Stimulated activated naive CD4-positive, alpha-beta T cell treated with Interleukin-2 at 50 U/mL for 16 hours (primary cell): ENCODE results near the gene ATG2B.

Source experiments
- DNase-seq: peaks from one replicate; lab custom pipeline; 2025; lab: John Stamatoyannopoulos, UW

The ATG2B gene

DNA sequence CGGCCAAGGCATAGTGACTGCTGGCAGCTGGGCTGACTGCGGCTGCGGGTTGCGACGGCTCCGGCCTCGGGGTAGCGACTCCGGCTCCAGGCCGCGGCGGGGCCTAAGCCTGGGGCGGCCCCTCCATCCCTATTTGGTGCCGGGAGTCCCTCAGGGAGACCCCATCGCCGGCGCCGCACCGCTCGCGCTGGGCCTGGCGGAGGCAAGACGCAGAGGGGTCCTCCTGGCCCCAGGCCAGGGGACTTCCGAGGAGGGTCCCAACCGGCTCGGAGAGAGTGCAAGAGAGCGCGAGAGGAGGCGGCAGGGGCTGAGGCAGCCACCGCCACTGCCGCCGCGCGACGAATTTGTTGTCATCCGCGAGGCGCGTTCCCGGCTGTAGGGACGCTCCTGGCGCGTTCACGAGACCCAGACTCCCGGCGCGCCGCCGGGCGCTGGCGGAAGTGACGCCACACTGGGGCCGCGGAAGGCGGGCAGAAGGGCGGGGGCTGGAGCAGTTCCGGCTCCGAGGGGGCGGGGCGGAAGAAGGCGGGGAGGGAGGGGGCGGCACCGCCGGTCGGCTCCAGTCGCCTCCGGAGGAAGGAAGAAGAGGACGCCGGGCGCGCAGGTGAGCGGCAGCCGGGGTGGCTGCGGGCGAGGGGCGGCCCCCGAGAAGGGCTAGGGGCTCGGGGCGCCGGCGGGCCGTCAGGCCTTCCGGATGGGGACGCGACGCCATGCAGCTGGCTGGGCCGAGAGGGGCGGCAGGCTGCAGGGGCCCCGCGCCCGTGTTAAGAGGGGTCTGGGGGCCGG, at the start of gene ATG2B, which contains the start of gene GSKIP:
TSS of gene ATG2B (minus strand) at position 377 of the 786 bp plus-strand sequence. CDS start at position 12, 365 bp downstream.
TSS of gene GSKIP (plus strand) at position 562 of the 786 bp plus-strand sequence. CDS start 18,722 bp downstream, outside the sequence.
- peak; percentile 95 for DNase-seq

DNA sequence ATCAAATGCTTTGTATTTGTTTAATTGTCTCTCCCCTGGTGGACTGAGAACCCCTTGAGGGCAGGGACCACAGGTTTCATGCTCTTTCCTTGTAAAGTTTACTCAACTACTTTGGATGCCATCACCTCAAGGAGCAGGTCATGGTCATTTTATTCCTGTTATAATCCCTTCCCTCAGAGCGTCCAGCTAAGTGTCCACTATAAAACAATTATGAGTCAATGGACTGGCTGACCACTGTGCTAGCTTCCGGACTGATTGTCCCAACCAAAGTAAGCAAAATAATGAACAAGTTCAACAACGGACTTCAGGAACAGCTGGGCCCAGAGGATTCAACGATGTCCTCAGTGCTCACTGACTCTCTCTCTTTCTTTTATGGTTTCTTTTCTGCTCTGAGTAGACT, 47.0 kb upstream of the ATG2B start:
- DNase-seq: no peak

GRCh38 chr14:96409701-96410100, 46.6 kb upstream of the ATG2B start:
- no peak for DNase-seq

DNA sequence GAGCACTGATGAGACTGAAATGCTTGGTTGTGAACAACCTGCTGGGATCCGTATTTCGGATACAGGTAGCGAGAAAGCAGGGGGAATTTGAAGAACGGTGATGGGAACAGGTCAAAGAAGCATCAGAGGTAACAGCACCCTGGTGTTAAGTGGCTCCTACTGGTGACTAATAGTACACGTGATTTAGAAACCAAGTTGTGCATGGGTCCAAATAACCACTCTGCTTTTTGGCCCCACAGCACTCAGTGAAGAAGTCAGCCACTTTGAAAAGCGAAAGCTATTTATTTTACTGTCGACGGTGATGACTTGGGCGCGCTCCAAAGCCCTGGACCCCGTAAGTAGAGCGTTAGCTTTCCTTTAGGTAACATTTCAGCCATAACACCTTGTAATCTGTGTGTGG, 45.5 kb upstream of the ATG2B start:
- DNase-seq: no peak

DNA sequence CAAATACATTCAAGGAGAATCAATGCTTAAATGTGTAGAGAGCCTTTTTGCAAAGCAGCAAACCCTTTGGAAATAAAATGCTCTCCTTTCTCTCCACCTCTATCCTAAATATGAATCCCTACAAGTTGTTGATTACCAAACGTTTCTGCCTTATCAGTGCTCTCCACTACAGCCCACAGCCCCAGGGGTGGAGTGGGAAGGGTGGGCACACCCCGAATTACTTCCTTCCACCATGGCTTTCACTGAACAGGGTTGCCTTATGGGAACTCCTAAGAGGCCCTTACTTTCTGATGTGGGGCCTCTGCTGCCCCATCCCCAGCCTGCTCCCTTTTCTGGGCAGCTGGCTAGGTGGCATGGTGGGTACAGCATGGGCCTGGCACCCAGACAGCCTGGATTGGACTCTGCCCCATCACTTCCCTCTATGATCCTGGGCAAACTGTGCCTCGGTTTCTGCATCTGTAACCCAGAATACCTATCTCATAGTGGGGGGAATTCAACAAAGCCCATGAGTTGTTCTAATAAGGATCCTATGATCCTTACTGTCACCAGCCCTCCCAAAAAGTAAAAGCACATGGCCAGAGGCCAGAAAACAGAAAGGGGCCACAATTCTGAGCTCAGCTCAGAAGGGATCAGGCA, 44.9 kb upstream of the ATG2B start:
- no peak for DNase-seq

- no peak for DNase-seq
These were observed 42.5 kb upstream of the ATG2B start for GRCh38 chr14:96405677-96406076.

DNA sequence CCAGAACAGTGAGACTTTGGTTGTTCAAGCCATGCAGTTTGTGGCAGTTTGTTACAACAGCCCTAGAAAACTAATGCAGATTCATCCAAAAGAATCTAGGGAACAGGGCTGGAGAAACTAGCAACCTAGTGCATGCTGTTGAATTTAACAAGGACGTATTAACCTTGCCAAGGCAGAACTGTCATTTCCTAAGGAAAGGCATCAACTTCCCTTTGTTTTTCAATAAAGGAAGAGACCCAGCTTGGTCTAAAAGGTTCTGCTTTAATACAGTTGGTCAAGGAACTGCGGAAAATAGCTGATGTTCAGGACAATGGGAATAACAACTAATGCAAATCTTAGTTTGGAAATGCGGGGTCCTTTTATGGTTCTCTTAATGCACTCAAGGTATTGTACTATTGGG, 40.3 kb upstream of the ATG2B start:
- DNase-seq: no peak

DNA sequence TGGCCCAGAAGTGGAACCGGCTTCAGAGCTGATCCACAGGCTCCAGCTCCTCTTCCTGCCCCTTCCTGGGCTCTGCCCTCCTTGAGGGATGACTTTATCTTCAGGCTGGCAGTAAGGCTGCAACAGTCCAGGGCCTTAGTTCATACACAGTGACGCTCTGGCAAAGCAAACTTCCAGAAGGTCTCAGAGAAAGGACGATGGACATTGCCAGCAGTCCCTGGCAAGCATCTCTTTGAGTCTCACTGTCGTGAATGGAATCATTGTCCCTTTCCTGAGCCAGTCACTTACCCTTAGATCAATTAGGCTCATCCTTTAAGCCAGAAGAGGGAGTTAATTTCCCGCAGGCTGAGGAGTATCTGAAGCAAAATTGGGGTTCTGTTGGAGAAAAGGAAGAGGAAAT, 37.4 kb upstream of the ATG2B start:
- DNase-seq: no peak

DNA sequence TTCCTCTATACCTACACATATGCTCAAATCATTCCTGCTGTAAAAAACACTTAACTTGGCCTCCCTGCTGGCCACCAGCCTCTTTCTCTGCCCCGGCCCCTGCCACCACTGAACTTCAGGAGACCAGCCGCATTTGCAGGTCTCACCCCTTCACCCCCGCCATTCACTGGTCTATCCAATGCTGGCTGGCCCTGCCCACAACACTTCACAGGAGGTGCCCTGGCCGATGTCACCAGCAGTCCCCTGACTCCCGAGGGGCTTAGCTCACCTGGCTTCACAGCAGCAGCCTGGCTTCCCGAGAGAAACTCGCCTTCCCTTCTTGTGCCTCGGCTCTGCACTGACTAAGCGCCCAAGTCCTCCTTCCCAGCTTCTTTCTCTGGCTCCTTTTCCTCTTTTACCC, 36.3 kb upstream of the ATG2B start:
- no peak for DNase-seq

GRCh38 chr14:96398921-96399320, 35.8 kb upstream of the ATG2B start:
- no peak for DNase-seq

- no peak for DNase-seq
These were observed 35.3 kb upstream of the ATG2B start for GRCh38 chr14:96398432-96398831.

DNA sequence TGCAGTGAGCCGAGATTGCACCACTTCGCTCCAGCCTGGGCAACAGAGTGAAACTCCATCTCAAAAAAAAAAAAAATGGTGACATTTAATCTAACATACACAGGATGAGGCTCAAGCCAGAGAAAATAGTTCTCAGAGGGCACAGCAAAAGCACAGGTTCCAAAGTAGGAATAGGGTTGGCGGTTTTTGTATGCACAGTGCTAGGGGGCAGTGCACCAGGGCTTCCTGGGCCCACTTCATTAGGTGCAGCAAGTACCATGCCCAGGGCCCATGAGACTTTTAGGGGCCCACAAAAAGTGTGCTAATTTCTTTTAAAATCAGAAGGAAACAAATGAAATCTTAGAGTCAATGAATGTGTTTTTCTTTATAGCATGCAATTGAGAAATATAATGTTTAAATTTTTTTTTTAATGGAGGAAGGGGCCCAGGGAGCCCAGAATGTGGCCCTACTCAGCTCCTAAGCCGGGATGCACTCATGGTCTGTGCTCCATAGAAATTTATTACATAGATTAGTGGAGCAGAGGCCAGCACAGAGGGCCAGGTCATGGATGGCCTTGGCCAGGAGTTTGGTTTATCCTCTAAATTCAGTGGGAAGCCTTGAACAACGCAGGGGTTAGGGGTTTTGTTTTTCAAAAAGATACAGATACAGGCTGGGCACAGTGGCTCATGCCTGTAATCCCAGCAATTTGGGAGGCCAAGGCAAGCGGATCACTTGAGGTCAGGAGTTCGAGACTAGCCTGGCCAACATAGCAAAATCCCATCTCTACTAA, 31.1 kb upstream of the ATG2B start:
- no peak for DNase-seq

DNA sequence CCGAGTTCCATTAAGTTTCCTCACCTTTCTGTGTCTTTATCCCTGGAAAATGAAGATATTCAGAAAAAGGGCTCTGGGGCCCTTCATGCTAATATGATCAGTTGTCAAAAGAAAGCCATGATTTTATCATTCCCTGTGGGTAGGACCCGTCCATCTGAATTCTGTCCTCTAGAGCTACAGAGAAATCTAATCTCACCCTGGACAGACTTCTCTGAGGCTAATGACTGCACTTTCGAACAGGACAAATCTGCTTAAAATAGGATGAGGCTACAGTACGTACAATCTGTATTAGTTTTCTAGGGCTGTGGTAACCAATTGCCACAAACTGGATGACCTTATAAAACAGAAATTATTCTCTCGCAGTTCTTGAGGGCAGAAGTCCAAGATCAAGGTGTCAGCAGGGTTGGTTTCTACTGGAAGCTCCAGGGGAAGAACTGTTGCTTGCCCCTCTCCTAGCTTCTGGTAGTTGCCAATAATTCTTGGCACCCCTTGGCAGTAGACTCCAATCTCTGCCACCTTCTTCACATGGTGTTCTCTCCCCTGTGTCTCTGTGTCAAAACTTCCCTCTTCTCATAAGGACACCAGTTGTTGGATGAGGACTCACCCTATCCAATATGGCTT, 30.0 kb upstream of the ATG2B start:
- DNase-seq: no peak

GRCh38 chr14:96391293-96392118, 28.4 kb upstream of the ATG2B start:
- DNase-seq: peak; percentile 99

GRCh38 chr14:96390965-96391292, 27.8 kb upstream of the ATG2B start:
- DNase-seq: no peak

- no peak for DNase-seq
These were observed 22.2 kb upstream of the ATG2B start for GRCh38 chr14:96385385-96385784.

DNA sequence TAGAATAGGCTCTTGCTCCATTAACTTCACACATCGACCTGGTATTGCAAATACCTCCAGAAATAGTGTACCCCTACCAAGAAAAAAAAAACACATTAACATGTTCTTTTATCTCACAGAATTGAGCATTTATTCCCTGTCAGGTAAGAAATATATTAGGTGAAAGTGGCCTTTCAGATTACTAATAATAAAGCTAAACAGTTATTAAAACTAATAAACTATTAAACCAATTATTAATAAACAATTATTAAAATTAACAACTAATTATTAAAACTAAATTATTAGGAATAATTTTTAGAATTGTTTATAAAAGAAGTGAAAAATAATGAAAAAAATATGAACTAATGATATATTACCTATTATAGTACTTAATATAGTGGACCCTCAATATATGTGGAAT, 21.6 kb upstream of the ATG2B start:
- no peak for DNase-seq

DNA sequence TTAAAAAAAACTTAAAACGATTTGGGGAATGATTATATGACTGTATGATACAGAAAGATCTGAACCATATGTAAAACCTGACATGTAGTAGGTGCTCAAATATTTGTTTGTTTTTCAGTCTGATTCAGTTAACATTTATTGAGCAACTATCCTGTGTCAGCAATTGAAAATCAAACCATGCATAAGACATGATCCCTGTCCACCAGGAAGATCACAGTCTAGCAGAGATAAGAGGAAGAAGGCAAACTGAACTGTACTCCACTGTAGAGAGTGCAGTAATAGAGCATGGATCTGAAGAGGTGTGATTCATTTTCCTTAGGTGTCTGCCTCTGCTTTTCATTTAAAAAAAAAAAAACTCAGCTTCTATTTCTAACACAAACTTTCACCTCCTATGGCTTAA, 20.9 kb upstream of the ATG2B start:
- DNase-seq: no peak

GRCh38 chr14:96383445-96383844, 20.3 kb upstream of the ATG2B start:
- DNase-seq: no peak

- no peak for DNase-seq
These were observed 17.6 kb upstream of the ATG2B start for GRCh38 chr14:96380735-96381134.

DNA sequence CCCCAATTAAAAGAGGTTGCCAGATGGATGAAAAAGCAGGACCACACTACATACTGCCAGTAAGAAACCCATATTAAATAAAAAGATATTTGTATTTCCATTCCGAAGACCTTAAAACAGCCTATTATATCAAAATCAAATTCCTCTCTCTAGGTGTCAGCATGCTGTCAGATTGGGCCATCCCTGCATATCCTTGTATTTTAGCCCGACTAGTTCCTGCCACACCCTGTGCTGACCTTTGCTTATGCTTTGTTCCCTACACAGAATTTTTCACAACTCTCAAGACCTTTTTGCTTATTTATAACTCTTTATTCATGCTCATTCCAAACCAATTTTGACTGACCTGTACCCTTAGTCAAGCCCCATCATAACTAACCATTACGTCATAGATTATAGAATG, 13.0 kb upstream of the ATG2B start:
- DNase-seq: no peak

DNA sequence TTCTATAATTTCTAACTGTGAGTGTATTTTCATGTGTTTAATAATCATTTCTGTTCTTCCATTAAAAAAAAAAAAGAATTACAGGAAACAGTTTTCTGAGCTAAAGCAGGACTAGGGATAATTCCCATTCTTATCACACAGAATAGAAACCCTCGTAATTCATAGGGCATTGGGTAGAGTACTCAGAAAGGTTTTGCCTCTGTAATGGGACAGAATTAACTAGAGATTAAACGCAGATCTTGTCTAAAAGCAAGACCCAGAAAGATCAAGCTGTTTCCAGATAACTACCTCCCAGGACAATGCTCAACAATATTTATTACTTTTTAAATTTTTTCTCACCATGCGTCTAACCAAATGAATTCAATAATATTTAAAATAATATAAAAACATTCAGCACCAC, 10.4 kb upstream of the ATG2B start:
- no peak for DNase-seq
